Neuron (in vitro differentiated cells): Measurements from ENCODE around the gene PTGDS.

Experiments used
- H2AFZ ChIP-seq: one replicate; pipeline ENCODE4 v1.6.1; 2013; ENCODE audit warnings: low read depth, mild to moderate bottlenecking, inconsistent platforms, low read length, moderate library complexity
- H3K27me3 ChIP-seq: one replicate; pipeline ENCODE4 v1.6.1; 2013; ENCODE audit warnings: low read length; ENCODE audit not compliant: insufficient read depth
- H3K36me3 ChIP-seq: one replicate; pipeline ENCODE4 v1.6.1; 2013; ENCODE audit warnings: low read length; ENCODE audit not compliant: insufficient read depth
- H3K4me1 ChIP-seq: one replicate; pipeline ENCODE4 v1.6.1; 2013; ENCODE audit warnings: low read length; ENCODE audit not compliant: insufficient read depth
- H3K4me3 ChIP-seq: 2 replicates; pipeline ENCODE4 v1.5.1; 2013; ENCODE audit warnings: mild to moderate bottlenecking, low read length, moderate library complexity
- H3K9me3 ChIP-seq: one replicate; pipeline ENCODE4 v1.6.1; 2013; ENCODE audit warnings: low read length

The PTGDS gene

DNA sequence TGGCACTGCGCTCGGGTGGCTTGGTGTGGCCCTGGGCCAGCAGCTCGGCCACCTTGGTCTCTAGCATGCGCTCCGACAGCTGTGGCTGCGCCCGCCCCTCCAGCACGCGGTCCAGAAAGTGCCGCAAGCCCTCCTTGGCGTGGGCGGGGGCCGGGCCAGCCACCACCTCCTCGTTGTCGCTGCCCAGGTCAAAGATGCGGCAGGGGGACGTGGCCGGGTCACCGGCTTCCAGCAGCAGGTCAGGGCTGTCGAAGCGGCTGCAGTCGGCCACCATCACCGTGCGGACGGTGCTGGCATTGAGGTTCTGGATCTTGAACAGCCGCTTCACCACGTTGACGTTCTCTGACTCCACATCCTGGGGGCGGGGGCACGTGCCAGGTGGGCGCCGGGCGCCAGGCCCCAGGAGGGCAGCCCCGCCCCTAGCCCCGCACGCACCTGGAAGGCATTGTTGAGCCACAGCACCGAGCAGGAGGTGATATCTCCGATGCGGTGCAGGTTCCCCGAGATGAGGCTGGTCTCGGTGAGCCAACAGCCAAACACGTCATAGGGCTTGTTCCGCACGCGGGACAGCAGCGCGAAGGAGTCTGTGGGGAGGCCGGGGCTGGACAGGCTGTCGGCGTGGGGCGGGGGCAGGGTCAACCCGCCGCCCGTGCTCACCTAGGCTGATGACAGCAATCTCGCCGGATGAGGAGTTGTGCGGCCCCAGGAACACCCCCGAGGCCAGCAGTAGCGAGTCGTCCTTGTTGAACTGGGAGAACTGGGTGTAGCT lies 35.0 kb upstream of the PTGDS start:
- Histone ChIP-seq H3K4me1 (peaks cover 5% of the 10 kb centered on the region), H3K27me3 (no peaks in the 10 kb centered on the region), H2AFZ (no peak overlapping the region), H3K36me3 (peaks cover 38% of the 10 kb centered on the region), H3K4me3 (no peak overlapping the region), H3K9me3 (peaks cover 2% of the 10 kb centered on the region)

DNA sequence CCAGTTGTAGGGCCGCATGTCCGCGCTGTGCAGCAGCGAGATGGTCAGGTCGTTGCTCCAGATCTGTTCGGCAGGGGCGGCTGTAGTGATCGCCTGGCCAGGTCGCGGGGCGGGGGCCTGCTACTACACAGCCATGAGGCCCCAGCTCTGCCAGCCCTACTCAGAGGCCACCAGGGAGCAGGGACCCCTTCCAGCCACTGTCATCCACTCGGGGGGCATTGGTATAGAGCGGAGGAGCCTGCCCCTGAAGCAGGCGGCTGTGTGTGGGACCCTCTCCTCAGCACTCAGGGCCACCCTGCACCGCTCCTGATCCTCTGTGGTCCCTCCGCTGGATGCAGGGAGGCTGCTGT lies 34.4 kb upstream of the PTGDS start:
- Histone ChIP-seq H2AFZ (no peak overlapping the region), H3K4me1 (peaks cover 5% of the 10 kb centered on the region), H3K9me3 (no peaks in the 10 kb centered on the region), H3K36me3 (peaks cover 38% of the 10 kb centered on the region), H3K27me3 (no peaks in the 10 kb centered on the region), H3K4me3 (no peak overlapping the region)

DNA sequence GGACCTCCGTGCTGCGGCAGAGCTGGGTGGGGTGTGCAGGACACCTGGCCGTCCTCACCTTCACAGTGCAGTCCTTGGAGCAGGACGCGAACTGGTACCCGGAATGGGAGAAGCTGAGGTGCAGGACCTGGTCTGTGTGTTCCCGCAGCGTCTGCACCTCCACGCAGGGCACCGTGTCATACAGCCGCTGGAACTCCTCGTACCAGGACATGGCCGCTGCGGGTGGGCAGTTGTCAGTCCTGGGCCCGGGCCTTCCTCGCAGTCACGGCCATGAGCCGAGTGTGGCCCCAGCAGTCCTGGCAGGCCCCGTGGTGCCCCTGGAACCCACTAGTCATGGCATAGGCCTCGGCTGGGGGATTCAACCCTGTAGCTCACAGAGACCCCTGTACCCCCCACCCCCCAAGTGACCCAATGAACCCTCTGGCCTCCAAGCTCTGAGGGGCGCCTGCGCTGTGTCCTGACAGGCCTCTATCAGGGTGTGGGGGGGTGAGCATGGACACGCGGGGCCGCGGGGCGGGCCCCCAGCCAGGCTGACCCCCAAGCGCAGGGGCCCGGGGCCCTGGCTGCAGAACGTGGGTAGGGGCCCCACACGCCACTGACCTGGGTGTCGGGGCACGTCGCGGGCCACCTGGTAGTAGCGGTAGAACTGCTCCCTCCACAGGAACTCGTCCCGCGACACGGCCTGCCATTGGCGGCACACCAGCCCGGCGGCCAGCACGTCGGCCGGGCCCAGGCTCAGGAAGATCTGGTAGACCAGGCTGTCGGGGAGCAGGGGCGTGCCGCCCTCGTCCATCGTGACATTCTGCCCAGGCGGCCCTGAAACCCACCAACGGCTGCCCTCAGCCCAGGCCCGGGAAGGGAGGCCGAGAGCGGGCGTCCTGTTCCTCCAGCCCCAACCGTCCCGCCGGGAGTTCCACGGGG lies 33.8 kb upstream of the PTGDS start:
- H3K4me3 ChIP-seq: peak overlapping the region; percentile 87
- peaks cover 38% of the 10 kb centered on the region for H3K36me3 ChIP-seq
- H3K4me1 ChIP-seq: peaks cover 5% of the 10 kb centered on the region
- H3K9me3 ChIP-seq: no peaks in the 10 kb centered on the region
- H2AFZ ChIP-seq: peak overlapping the region; percentile 4
- no peaks in the 10 kb centered on the region for H3K27me3 ChIP-seq

DNA sequence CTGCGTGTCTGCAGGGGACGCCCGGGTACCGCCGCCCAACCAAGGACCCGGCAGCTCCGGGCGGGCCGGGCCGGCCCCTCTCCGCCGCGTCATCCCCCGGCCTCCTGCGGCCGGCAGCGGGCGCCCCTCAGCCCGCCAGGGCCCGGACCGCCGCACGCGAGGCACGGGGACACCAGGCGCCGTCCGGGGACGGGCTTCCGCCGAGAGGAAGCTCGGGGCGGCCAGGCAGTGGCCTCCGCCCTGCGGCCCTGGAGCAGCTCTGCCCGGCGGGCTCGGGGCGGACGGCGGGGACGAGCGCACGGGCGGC lies 33.1 kb upstream of the PTGDS start:
- no peaks in the 10 kb centered on the region for H3K27me3 ChIP-seq
- H3K36me3 ChIP-seq: peaks cover 35% of the 10 kb centered on the region
- H2AFZ ChIP-seq: peak overlapping the region; percentile 4
- H3K4me1 ChIP-seq: peaks cover 5% of the 10 kb centered on the region
- H3K4me3 ChIP-seq: peak overlapping the region; percentile 87
- no peaks in the 10 kb centered on the region for H3K9me3 ChIP-seq

DNA sequence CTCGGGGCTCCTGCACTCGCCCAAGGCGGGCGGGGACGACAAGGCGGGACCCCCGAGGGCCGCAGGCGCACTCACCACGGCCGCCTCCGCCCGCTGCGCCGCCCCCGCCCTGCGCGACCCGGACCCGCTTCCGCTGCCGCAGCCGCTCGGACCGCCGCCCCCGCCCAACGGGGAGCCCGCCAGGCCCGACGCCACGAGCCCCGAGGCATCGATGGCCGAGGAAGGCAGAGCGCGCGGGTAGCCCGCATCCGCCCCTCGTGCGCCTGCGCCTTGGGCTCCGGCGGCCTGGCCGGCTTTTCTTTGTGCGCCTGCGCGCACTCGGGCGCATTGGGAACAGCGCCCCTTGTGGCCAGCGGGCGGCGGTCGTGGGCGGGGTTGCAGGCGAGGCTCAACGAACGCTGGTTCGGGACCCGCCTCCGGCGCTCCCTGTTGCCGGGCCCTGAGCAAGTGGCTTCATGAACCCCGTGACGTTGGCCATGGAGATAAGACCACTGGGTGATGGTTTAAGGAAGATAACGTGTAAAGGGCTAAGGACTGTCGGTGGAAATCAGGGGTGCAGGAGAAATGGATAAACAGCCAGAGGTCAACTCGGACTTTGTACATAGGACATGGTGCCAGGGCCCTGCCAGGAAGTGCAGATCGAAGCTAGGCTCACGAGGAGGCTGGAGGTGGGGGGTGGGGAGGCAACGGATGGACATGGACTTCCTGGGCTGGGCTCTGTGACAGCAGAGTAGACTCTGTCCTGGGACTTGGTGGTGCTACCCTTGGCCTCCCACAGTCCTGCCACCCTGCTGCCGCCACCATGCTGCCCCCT lies 32.6 kb upstream of the PTGDS start, which contains the start of the genes C8G and FBXW5:
Gene C8G, plus strand, starts transcription at position 725 of the 814 bp plus-strand sequence. Its CDS starts 78 bp downstream, at position 803.
Gene FBXW5, minus strand, starts transcription at position 220 of the 814 bp plus-strand sequence. CDS start 655 bp downstream, outside the sequence.
- Histone ChIP-seq H3K27me3 (no peaks in the 10 kb centered on the region), H3K36me3 (peaks cover 30% of the 10 kb centered on the region), H3K4me3 (peak within 1 kb of the TSS; percentile 87), H3K9me3 (no peaks in the 10 kb centered on the region), H3K4me1 (peaks cover 5% of the 10 kb centered on the region), H2AFZ (peak within 1 kb of the TSS; percentile 4)

DNA sequence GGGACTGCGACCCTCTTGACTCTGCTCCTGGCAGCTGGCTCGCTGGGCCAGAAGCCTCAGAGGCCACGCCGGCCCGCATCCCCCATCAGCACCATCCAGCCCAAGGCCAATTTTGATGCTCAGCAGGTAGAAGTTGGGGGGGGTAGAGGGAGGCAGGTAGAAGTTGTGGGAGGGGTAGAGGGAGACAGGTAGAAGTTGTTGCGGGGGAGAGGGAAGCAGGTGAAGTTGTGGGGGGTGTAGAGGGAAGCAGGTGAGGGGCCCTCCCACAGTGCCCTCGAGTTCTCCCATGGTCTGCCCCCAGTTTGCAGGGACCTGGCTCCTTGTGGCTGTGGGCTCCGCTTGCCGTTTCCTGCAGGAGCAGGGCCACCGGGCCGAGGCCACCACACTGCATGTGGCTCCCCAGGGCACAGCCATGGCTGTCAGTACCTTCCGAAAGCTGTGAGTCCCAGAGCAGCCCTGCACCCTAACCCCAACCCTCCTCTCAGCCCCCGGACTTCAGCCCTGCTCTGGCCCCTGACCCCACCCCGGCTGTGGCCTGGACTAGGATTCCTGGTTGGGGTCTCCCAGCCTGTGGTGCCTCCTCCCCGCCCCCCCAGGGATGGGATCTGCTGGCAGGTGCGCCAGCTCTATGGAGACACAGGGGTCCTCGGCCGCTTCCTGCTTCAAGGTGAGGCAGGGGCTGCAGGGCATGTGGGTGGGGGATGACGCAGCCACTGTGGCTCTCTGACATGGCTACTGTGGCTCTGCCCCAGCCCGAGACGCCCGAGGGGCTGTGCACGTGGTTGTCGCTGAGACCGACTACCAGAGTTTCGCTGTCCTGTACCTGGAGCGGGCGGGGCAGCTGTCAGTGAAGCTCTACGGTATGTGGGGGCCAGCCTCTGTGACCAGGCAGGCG lies 31.7 kb upstream of the PTGDS start:
- Histone ChIP-seq H3K27me3 (no peaks in the 10 kb centered on the region), H3K4me3 (no peak overlapping the region), H3K4me1 (peaks cover 8% of the 10 kb centered on the region), H3K9me3 (no peaks in the 10 kb centered on the region), H2AFZ (no peak overlapping the region), H3K36me3 (peaks cover 22% of the 10 kb centered on the region)

DNA sequence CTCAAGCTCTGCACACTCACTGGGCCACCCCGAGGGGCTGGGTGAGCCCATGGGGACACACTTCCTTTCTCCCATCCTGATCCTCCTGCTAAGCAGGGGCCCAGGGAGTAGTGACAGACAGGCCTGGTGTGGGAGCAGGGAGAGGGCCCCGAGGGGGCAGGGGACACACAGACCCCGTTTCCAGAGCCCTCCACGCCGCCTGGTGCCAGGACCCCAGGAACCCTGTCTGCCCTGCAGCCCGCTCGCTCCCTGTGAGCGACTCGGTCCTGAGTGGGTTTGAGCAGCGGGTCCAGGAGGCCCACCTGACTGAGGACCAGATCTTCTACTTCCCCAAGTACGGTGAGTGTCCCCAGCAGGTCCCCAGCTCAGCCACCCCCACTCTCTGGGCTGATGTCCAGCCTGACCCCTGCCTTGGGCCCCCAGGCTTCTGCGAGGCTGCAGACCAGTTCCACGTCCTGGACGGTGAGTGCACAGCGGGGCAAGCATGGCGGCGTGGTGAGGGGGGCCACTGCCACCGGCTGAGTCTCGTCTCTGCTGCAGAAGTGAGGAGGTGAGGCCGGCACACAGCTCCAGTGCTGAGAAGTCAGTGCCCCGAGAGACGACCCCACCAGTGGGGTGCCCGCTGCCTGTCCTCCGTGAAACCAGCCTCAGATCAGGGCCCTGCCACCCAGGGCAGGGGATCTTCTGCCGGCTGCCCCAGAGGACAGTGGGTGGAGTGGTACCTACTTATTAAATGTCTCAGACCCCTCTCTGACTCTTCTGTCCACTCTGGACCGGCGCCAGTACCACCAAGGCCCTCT lies 30.9 kb upstream of the PTGDS start:
- Histone ChIP-seq H3K4me3 (no peak overlapping the region), H3K36me3 (peaks cover 15% of the 10 kb centered on the region), H2AFZ (no peak overlapping the region), H3K4me1 (peaks cover 11% of the 10 kb centered on the region), H3K27me3 (no peaks in the 10 kb centered on the region), H3K9me3 (no peaks in the 10 kb centered on the region)

DNA sequence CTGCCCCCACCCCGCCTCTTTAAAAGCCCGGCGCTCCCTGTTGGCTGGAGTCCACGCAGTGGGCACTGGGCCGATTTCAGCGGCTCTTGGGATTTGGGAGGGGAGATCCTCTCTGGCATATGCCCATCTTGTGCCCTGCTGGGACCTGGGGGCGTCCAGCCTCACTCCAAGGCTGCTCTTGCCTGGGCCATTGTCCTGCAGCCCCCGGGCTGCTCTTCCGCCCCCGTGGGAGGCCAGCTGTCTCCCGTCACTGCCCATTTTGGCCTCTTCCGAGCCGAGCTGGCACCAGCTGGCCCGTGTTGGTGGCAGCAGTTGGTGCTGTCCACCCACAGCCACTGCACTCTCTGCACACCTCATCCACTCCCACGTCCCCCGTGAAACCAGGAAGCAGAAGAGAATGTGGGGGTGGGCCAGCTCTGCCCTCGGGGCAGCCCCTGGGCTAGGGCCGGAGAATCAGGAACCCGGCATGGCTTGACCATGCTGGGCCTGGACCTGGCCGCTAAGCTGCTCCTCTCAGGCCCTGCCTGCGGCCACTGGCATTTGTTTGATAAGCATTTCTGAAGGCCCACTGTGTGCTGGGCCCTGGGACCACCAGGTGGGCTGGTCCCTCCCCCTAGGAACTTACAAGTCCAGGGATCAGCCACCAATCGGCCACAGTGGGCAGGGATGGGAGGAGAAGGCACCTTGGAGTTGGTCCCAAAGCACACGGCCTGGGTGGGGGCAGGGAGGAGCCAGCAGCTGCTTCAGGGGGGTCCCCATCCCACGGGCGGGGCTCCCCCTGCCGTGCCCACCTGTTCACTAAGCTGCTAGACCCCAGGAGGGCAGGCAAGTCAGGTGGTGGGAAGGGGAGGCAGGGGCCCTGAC lies 30.0 kb upstream of the PTGDS start:
- peaks cover 12% of the 10 kb centered on the region for H3K4me1 ChIP-seq
- H3K27me3 ChIP-seq: no peaks in the 10 kb centered on the region
- H2AFZ ChIP-seq: no peak overlapping the region
- H3K9me3 ChIP-seq: no peaks in the 10 kb centered on the region
- peaks cover 7% of the 10 kb centered on the region for H3K36me3 ChIP-seq
- H3K4me3 ChIP-seq: no peak overlapping the region

DNA sequence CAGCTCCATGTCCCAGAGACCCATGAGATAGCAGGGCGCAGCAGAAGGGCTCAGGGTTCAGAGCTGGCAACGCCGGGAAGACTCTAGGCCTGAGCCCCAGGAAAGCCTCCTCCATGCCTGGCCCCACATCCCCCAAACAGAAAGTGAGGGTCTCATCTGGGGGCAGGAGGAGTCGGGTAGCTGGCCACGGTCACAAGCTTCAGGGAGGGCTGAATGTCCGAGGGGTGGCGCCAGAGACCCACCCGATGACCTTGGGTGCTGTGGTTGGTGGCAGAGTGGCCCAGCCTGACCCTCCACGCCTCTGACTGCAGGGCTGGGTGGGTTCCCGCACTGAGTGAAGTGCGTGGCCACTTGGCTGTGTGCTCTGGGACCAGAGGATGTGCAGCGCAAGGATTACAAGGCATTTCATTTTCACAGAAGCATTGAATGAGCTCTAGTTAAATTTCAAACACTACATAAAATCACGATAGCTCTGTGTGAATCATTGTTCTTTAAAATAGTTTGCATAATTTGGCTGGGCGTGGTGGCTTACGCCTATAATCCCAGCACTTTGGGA lies 29.3 kb upstream of the PTGDS start:
- H3K9me3 ChIP-seq: no peaks in the 10 kb centered on the region
- no peaks in the 10 kb centered on the region for H3K27me3 ChIP-seq
- no peaks in the 10 kb centered on the region for H3K36me3 ChIP-seq
- peaks cover 14% of the 10 kb centered on the region for H3K4me1 ChIP-seq
- H2AFZ ChIP-seq: no peak overlapping the region
- H3K4me3 ChIP-seq: no peak overlapping the region

DNA sequence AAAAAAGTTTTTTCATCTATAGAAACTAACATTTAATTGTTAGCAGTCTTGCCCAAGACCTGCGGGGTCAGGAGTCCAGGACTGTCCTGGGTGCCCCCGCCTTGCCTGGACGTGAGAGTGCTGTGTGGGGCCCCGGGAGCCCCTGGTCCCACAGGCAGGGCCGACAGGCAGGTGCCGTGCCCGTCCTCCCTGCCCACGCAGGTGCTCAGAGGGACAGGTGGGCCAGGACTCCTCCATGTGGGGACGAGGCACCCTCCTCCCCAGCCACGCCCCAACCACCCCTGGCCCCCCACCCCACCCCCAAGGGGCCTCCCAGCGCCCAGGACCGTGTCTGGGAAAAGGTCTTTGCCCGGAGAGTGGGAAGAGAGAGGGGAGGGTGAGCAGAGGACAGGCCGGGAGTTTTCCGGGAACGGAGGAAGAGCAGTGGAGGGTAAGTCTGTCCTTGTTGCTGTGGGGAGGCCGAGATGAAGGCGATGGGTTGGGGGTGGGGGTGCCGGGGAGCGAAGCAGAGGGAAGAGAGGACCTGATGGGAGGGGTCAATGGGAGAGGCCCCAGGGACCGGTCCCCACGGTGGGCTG lies 28.0 kb upstream of the PTGDS start:
- peaks cover 10% of the 10 kb centered on the region for H3K4me1 ChIP-seq
- H3K27me3 ChIP-seq: no peaks in the 10 kb centered on the region
- H3K4me3 ChIP-seq: peak overlapping the region; percentile 63
- peak overlapping the region; percentile 42 for H2AFZ ChIP-seq
- no peaks in the 10 kb centered on the region for H3K9me3 ChIP-seq
- H3K36me3 ChIP-seq: no peaks in the 10 kb centered on the region
